ENCODE data around the gene PIAS4. TPM values are rescaled to one million over a fixed set of nuclear protein-coding genes. Genes with fewer than 3 reads are reported as not detected.
"Not testable (repeated sequence)": the region's sequence is repeated elsewhere in the genome, so short reads cannot be mapped to it uniquely, and the experiment has no call there.

The PIAS4 gene
- total RNA-seq, 1 donor from 2014 or later = 29.7 TPM

DNA sequence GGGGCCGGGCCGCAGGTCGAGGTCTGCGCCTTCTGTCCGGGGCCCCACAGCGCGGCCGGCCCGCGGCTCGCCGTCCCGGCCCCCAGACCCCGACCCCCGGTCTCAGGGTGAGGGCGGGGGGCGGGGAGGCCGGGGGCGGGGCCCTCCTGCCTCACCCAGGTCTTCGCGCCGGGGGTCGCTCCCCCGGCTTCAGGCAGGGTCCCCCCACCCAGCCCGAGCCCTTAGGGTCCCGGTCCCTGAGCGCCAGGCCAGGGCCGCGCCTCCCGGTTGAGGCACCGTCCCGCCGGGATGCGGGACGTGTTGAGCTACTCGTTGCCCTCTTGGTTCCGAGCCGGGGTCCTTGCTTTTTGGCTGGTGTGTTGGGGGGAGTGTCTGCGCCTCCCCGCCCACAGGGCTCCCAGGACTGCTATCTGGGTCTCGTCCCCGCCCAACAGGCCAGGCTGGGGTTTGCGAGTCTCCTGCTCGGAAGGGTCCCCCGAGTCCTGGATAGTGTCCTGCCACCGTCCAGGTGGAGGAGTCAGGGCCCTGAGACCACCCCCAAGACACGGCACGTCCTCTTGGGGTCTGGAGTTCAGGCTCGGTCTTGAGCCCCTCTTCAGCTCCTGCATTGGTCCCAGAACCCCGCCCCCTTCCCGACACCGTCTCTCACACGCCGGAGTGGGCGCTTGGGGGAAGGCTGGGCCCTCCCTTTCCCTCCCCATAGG is 452 bp downstream of the PIAS4 start:
- no peak for TF ChIP-seq CTCF (IDR thresholded peaks at IDR 0.05)
- Mint-ChIP-seq H3K9me3 (ENCODE audit: low read depth) (no peaks in the 10 kb centered on the region), H3K27ac (ENCODE audit: unreplicated experiment) (peak overlapping the region; percentile 22), H3K4me1 (ENCODE audit: low read depth) (peaks cover 28% of the 10 kb centered on the region), H3K36me3 (ENCODE audit: low read depth) (peaks cover 3% of the 10 kb centered on the region), H3K27me3 (ENCODE audit: low read depth) (no peaks in the 10 kb centered on the region), H3K4me3 (ENCODE audit: unreplicated experiment) (peak overlapping the region; percentile 80)
- no peak for DNase-seq (ENCODE audit: low spot score)

DNA sequence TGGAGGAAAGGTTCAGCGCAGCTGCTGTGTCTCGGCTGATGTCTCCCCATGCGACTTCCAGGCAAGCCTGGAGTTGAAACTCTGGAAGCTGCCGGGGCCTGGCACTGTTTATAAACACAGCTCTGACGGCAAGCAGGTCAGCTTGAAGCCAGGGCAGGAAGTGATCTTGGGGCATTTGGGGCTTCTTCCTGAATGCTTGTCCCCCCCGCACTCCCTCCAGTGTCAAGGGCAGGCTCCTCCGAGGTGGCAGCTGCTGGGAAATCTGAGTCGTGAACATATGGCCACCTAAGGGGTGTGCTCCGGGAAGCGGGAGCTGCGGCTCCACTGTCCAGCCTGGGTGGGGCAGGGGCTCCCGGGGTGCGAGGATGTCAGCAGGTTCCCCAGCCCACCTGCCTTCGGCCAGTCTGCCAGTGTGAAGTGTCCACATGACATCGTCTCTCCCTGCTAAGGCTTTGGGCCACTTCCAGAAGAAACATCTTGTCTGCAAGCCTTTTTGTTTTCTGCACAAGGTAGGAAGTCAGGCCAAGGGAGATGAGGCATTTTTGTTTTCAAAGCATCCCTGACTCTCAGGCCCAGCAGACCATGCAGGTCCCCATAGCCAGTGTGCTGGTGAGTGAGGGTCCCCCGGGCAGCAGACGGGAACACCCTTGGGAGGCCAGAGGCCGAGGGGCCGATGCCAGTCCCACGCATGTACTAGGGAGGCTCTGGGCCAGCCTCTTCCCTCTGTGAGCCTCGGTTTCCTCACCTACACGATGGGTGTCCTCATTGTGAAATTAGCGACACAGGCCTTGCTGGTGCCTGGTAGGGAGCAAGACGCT is 2.7 kb downstream of the PIAS4 start:
- peak; percentile 80 for DNase-seq (ENCODE audit: low spot score)
- peaks cover 28% of the 10 kb centered on the region for H3K4me1 Mint-ChIP-seq (ENCODE audit: low read depth)
- H3K27me3 Mint-ChIP-seq (ENCODE audit: low read depth) = no peaks in the 10 kb centered on the region
- TF ChIP-seq CTCF (IDR thresholded peaks at IDR 0.05) = no peak
- H3K27ac Mint-ChIP-seq (ENCODE audit: unreplicated experiment) = no peak overlapping the region
- H3K36me3 Mint-ChIP-seq (ENCODE audit: low read depth) = peaks cover 6% of the 10 kb centered on the region
- peak overlapping the region; percentile 25 for H3K4me3 Mint-ChIP-seq (ENCODE audit: unreplicated experiment)
- H3K9me3 Mint-ChIP-seq (ENCODE audit: low read depth) = no peaks in the 10 kb centered on the region

DNA sequence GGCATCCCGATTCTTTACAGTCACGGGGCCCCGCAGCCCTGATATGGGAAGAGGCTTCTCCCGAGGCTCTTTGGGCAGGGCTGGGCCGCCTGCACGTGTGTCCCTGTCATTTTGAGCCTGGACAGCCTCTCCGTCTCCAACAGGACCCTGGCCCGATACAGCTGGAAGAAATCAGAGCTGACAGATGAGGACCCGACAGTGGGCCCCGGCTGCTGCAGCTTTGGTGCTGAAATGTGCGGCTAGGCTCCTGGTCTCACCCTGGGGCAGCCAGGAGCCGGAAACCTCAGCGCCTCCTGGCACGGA is 3.2 kb downstream of the PIAS4 start:
- DNase-seq (ENCODE audit: low spot score) = no peak
- H3K4me3 Mint-ChIP-seq (ENCODE audit: unreplicated experiment) = no peak overlapping the region
- H3K9me3 Mint-ChIP-seq (ENCODE audit: low read depth) = no peaks in the 10 kb centered on the region
- H3K4me1 Mint-ChIP-seq (ENCODE audit: low read depth) = peaks cover 28% of the 10 kb centered on the region
- H3K27ac Mint-ChIP-seq (ENCODE audit: unreplicated experiment) = no peak overlapping the region
- no peak for TF ChIP-seq CTCF (IDR thresholded peaks at IDR 0.05)
- H3K36me3 Mint-ChIP-seq (ENCODE audit: low read depth) = peaks cover 6% of the 10 kb centered on the region
- no peaks in the 10 kb centered on the region for H3K27me3 Mint-ChIP-seq (ENCODE audit: low read depth)

- not testable (repeated sequence) for H3K9me3 Mint-ChIP-seq (ENCODE audit: low read depth); H3K36me3 Mint-ChIP-seq (ENCODE audit: low read depth); H3K4me3 Mint-ChIP-seq (ENCODE audit: unreplicated experiment); H3K27ac Mint-ChIP-seq (ENCODE audit: unreplicated experiment); H3K27me3 Mint-ChIP-seq (ENCODE audit: low read depth)
- DNase-seq (ENCODE audit: low spot score) = peak; percentile 74
- peaks cover 25% of the 10 kb centered on the region for H3K4me1 Mint-ChIP-seq (ENCODE audit: low read depth)
These were observed 3.9 kb downstream of the PIAS4 start for GRCh38 chr19:4011430-4011829.

DNA sequence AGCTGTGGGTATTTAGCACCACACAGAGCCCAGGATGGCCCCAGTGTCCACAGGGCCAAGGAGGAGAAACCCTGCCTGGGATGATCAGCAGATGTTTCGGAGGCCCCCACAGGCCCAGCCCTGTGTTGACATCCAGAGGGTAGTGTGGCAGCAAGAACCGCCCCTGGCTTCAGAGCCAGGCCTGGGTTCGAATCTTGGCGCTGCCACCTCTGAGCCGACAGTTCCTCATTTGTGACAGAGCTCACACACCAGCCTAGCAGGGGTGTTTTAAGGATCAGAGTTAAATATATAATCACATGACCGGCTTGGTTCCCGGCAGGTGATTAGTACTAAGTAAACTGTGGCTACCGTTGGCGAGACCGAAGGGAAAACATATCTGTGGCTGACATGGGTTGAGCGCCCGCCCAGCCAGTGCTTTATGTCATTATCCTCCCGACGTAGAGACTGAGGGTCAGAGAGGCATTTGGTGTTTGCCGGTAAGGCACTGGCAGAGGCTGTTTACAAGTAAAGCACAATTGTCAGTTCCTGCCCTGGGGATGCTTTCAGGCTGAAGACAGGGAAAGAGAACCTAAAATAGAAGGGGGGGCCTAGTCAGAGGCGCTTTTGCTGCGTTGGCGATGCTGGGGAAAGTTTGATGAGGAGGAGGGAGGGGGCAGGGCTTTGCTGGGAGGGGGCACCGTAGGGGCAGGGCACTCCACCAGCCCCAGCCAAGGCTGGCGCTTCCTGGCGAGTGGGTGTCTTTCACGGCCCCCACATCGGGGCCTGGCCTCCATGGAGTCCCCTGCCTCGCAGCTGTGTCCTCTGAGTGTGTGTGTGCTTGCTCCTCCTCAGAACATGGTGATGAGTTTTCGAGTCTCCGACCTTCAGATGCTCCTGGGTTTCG is 4.8 kb downstream of the PIAS4 start:
- Mint-ChIP-seq H3K4me3 (ENCODE audit: unreplicated experiment) (no peak overlapping the region), H3K36me3 (ENCODE audit: low read depth) (peaks cover 6% of the 10 kb centered on the region), H3K9me3 (ENCODE audit: low read depth) (no peaks in the 10 kb centered on the region), H3K4me1 (ENCODE audit: low read depth) (peaks cover 22% of the 10 kb centered on the region), H3K27me3 (ENCODE audit: low read depth) (no peaks in the 10 kb centered on the region), H3K27ac (ENCODE audit: unreplicated experiment) (no peak overlapping the region)
- TF ChIP-seq CTCF (IDR thresholded peaks at IDR 0.05) = no peak
- DNase-seq (ENCODE audit: low spot score) = no peak

Data from chondrocyte (in vitro differentiated cells).